Left lung (tissue), 10 donors: Measurements from ENCODE around the gene RALA. TPM values are rescaled to one million over a fixed set of nuclear protein-coding genes. Genes with fewer than 3 reads are reported as not detected.
"Not testable (repeated sequence)": the region's sequence is repeated elsewhere in the genome, so short reads cannot be mapped to it uniquely, and the experiment has no call there.

ENCODE experiments used
- ATAC-seq: fragments of 200-7000 bp; cut with Tn5 transposase; one replicate; pipeline ENCODE4 v1.9.1; 2020; ENCODE audit warnings: moderate library complexity
- DNase-seq, 4 donors: peaks; one replicate each; pipeline ENCODE4 v3.0.0-alpha.2; 2013 to 2020
- H3K27ac ChIP-seq, 2 donors: fragments of 200-600 bp; sonication (generic) in 1 of 2; one replicate each; pipeline versions ENCODE4 v1.5.0 to v1.8.0; 2020 to 2021
- H3K27me3 ChIP-seq, 2 donors: fragments of 200-600 bp; sonication (generic) in 1 of 2; one replicate each; pipeline versions ENCODE4 v1.5.0 to v1.8.0; 2020 to 2021
- H3K36me3 ChIP-seq, 2 donors: fragments of 200-600 bp; sonication (generic) in 1 of 2; one replicate each; pipeline versions ENCODE4 v1.5.0 to v1.8.0; 2020 to 2021
- H3K4me1 ChIP-seq, 2 donors: fragments of 200-600 bp; one replicate each; pipeline ENCODE4 v1.8.0; 2021
- H3K4me3 ChIP-seq, 2 donors: fragments of 200-600 bp; sonication (generic) in 1 of 2; one replicate each; pipeline versions ENCODE4 v1.5.0 to v1.8.0; 2020 to 2021; ENCODE audit warnings: mild to moderate bottlenecking in 1 of 2
- H3K9me3 ChIP-seq, 2 donors: fragments of 200-600 bp; sonication (generic) in 1 of 2; one replicate each; pipeline versions ENCODE4 v1.5.0 to v1.8.0; 2020 to 2021
- CTCF ChIP-seq, 2 donors: fragments of 200-600 bp; sonication (generic) in 1 of 2; IDR thresholded peaks; one replicate each; pipeline versions ENCODE4 v1.5.0 to v1.8.0; 2021; ENCODE audit warnings: antibody characterized with exemption in 2 of 2
- intact Hi-C, 2 donors: fragments of 100-400 bp; cut with DNase I; formaldehyde crosslinking; loops; one replicate each; pipeline versions ENCODE4 v1.11.2 to v1.14.2; 2022
- polyA plus RNA-seq, 6 donors: library from polyadenylated mRNA; unstranded; fragments of 120-200 nt; gene quantifications; one replicate each; pipeline ENCODE4 v1.2.1, GENCODE V29; 2013; ENCODE audit not compliant: insufficient read length in 6 of 6
- total RNA-seq, 2 donors: library from RNA; stranded (reverse); fragmentation: NEBNext Ultra II Directional; extraction: Animal tissue kit (Norgen Biotek cat#: 25700); gene quantifications; one replicate each; pipeline ENCODE4 v1.2.1, GENCODE V29; 2021
- donor health status: DM: no; HTN: yes; CAD: no.
- donor health status: DM: no; HTN: no; CAD: no.

The RALA gene
- total and polyA plus RNA-seq, 8 donors = 45.8 to 114 (median 91.5) TPM

- Histone ChIP-seq H3K36me3 (peaks cover 0 to 19% of the 10 kb centered on the region in 2 donors), H3K4me3 (no peak overlapping the region), H3K9me3 (no peaks in the 10 kb centered on the region), H3K27me3 (no peaks in the 10 kb centered on the region), H3K4me1 (peaks cover 10 to 14% of the 10 kb centered on the region in 2 donors), H3K27ac (no peak overlapping the region)
- no peak for DNase-seq
- no peak for TF ChIP-seq CTCF (IDR thresholded peaks at IDR 0.05)
- ATAC-seq = no peak
- intact Hi-C loops = no loop called here
Observed at GRCh38 chr7:39686261-39686924, 63.0 kb downstream of the RALA start.

GRCh38 chr7:39688611-39689480 is 65.5 kb downstream of the RALA start:
- no peaks in the 10 kb centered on the region for H3K27me3 ChIP-seq
- H3K27ac ChIP-seq = no peak overlapping the region
- no peaks in the 10 kb centered on the region for H3K9me3 ChIP-seq
- intact Hi-C loops = no loop called here
- TF ChIP-seq CTCF (IDR thresholded peaks at IDR 0.05) = no peak
- ATAC-seq (peak; percentile 45), DNase-seq (no peak)
- H3K36me3 ChIP-seq = peaks cover 0 to 41% of the 10 kb centered on the region in 2 donors
- peaks cover 2 to 6% of the 10 kb centered on the region in 2 donors for H3K4me1 ChIP-seq
- no peak overlapping the region for H3K4me3 ChIP-seq

DNA sequence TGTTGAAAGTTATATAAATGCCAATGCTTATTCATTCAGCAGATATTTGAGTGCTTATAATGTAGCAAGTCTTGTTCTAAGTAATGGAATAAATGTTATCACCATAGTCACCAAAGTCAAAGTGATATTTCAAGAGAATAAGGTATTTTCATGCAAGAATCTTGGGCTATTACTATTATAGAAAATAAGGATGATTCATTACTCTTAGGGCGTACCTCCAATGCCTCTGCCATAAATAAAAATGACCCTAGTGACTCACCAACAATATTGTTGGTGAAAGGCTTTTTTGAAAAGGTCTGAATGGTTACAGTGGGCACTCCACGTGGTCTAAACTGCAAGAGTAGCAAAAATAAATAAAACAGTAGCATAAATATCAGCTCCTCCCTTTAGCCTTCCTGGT is 68.4 kb downstream of the RALA start:
- intact Hi-C loops = no loop called here
- TF ChIP-seq CTCF (IDR thresholded peaks at IDR 0.05) = no peak
- Histone ChIP-seq H3K27ac (no peak overlapping the region), H3K36me3 (peaks cover 0 to 44% of the 10 kb centered on the region in 2 donors), H3K27me3 (no peaks in the 10 kb centered on the region), H3K4me1 (no peaks in the 10 kb centered on the region), H3K9me3 (no peaks in the 10 kb centered on the region), H3K4me3 (no peak overlapping the region)
- ATAC-seq (no peak), DNase-seq (no peak)

- intact Hi-C loops, DNase-seq, H3K9me3 ChIP-seq, H3K27ac ChIP-seq, H3K4me3 ChIP-seq, H3K27me3 ChIP-seq, ATAC-seq, H3K4me1 ChIP-seq: not testable (repeated sequence)
- peaks cover 0 to 51% of the 10 kb centered on the region in 2 donors for H3K36me3 ChIP-seq
Observed at GRCh38 chr7:39693086-39693485, 69.7 kb downstream of the RALA start.

GRCh38 chr7:39693812-39694211 is 70.4 kb downstream of the RALA start:
- H3K4me3 ChIP-seq = no peak overlapping the region

More at GRCh38 chr7:39693812-39694211, 70.4 kb downstream of the RALA start:
- no peak for TF ChIP-seq CTCF (IDR thresholded peaks at IDR 0.05)
- no peaks in the 10 kb centered on the region for H3K27me3 ChIP-seq
- H3K9me3 ChIP-seq = no peaks in the 10 kb centered on the region
- peaks cover 0 to 51% of the 10 kb centered on the region in 2 donors for H3K36me3 ChIP-seq
- no peak overlapping the region for H3K27ac ChIP-seq
- H3K4me1 ChIP-seq = no peaks in the 10 kb centered on the region
- no peak for DNase-seq
- intact Hi-C loops = no loop called here
- no peak for ATAC-seq
